GM18870 (cell line): ENCODE results near the gene MXD1.
"Not testable (repeated sequence)": the region's sequence is repeated elsewhere in the genome, so short reads cannot be mapped to it uniquely, and the experiment has no call there.

Source experiments
- ATAC-seq: cut with Tn5 transposase; IDR thresholded peaks from one replicate; pipeline ENCODE4 v1.9.1; 2021; ENCODE audit warnings: moderate library complexity; ENCODE audit not compliant: unreplicated experiment

Gene MXD1, protein sequence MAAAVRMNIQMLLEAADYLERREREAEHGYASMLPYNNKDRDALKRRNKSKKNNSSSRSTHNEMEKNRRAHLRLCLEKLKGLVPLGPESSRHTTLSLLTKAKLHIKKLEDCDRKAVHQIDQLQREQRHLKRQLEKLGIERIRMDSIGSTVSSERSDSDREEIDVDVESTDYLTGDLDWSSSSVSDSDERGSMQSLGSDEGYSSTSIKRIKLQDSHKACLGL

DNA sequence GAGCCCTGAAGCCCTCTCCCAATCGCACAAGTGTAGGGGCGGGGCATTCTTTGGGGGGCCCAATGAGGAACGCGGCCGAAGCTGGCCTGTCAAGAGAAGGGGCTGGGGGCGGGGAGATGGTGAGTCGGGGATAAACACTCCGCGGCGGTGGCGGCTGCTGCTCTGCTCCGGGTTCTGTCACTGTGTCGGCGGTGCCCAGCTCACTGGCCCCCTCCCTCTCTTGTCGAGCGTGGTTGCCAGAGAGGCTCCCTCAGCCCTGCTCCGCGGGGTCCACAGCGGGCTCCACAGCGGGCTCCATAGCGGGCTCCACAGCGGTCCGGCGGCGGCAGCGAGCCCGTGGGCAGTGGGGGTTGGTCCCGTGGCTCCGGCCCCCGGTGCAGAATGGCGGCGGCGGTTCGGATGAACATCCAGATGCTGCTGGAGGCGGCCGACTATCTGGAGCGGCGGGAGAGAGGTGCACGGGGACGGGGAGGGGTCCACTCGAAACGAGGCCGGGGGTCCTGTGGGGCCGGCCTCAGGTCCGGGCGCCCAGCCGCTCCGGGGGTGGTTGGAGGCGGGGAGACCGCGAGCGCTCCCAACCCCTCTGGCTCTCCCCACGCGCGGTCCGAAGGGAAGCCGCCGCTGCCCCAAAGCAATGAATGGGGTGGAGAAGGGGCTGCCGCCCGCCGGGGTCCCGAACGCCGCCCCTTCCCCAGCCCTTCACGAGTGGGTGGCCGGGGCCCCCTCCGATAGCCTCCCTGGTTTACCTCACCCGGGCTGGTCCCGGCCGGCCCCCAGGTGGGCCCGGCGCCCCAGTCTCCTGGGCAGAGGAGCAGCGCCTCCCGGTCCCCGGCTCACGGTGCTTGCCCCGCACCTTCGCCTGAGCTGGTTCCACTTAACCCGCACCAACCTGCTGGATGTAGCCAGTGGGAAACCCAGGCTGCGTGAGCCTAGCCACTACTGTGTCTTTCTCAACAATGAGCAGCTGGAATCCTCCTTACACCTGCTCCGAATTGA is at the start of gene MXD1:
Gene MXD1, plus strand, starts transcription at position 160 of the 996 bp plus-strand sequence. Its CDS starts 222 bp downstream, at position 382.
- no peak for ATAC-seq

DNA sequence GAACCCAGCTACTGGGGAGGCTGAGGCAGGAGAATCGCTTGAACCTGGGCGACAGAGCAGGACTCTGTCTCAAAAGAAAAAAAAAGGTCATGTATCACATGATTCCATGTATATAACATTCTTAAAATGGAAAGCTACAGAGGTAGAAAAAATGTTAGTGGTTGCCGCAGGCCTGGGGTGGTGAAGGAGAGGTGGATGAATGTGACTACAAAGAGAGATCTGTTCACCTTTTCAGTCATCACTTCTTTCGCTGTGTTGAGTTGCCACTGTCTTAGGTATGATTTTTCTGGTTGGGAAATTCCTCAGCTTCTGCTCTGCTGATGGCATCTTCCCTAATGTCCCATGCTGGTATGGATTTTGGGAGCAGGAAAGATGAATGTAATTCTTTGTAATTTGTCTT is 26.5 kb upstream of the MXD1 start:
- ATAC-seq, result no peak

DNA sequence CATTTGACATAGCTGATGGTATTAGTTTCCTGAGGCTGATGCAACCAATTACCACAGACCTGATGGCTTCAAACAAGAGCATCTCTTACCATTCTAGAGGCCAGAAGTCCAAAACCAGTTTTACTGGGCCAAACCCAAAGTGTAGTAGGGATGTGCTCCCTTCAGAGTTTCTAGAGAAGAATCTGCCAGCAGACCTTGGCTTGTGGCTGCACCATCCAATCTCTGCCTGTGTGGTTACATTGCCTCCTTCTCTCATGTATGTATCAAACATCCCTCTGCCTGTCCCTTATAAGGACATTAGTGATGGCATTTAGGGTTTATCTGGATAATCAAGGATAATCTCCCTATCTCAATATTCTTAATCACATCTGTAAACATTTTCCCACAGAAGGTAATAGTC is 25.6 kb upstream of the MXD1 start:
- ATAC-seq, result no peak

DNA sequence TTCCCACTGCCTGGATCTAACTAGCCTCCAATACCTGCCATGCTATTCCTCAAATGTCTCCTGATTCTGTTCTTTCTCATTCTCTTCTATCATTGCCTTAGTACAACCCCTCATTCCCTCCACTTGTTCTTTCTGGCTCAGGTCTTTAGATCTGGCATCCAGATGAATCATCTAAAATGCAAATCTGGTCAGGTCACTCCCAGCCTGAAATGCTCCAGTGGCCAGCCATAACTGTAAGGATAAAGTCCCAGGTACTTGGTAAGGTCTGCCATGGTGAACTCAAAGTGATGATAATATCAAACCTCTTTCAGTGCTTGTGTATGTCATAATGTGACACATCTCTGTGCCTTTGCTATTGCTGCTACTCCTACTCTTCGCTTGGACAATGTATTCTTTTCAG is 24.0 kb upstream of the MXD1 start:
- no peak for ATAC-seq

DNA sequence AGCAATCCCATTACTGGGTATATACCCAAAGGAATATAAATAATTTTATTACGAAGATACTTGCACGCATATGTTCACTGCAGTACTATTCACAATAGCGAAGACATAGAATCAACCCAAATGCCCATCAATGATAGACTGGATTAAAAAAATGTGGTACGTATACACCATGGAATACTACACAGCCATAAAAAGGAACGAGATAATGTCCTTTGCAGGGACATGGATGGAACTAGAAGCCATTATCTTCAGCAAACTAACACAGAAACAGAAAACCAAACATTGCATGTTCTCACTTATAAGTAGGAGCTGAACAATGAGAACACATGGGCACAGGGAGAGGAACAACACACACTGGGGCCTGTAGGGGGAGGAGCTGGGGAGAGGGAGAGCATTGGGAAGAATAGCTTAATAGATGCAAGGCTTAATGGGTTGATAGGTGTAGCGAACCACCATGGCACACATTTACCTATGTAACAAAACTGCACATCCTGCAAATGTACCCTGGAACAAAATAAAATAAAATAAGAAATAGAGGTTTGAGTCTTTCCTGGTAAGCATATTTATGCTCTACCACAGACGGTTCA is 22.0 kb upstream of the MXD1 start:
- not testable (repeated sequence) for ATAC-seq

DNA sequence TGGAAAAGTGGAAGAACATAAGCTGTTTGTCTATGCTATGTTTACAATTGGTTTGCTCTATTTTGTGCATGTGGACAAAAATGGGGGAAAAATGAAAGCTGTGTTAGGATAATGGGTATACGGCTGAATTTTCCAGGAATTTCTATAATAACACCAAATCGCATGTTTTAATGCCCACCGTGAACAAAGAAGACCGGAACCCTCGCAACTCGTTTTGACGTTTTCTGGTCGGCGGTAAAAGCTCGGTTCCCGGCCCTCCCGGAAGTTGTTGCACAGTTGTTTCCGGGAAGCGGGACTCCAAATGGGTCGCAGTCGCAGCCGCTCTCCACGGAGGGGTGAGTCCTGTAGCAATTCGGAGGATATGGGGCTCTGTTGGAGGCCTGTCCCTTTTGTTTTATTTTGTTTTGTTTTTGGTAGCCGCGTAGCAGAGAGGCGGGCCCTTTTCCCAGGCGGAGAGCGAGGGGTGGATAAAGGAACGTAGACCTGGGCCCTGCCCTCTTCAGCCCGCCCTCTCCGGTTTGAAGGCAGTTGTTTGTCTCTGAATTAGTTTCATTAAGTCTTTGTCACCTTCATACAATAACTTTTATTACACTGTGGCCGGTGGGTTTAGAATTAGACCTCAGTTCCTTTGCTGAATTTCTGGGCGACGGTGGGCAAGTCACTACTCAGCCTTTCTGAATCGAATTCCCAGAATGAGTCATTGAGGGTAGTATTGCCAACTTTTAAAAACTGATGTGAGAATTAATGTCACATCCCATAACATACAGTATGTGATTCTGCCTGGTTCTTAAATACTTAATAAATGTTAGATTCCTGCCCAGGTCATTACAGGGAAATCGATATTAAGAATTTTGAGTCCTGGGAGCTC is 21.0 kb upstream of the MXD1 start, which contains the start of gene SNRNP27:
Gene SNRNP27, plus strand, starts transcription at position 273 of the 868 bp plus-strand sequence. Its CDS starts 29 bp downstream, at position 302.
- ATAC-seq, result no peak

DNA sequence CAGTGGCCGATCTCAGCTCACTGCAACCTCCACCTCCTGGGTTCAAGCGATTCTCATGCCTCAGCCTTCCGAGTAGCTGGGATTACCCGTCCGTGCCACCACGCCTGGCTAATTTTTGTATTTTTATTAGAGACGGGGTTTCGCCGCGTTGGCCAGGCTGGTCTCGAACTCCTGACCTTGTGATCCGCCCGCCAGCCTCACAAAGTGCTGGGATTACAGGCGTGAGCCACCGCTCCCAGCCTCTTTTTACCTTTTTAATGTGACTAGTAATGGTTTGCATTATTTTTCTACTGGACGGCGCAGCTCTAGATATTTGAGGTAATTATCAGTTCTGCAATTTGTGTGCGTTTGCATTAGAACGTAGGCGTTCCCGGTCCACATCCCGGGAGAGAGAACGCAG is 20.2 kb upstream of the MXD1 start:
- ATAC-seq, result not testable (repeated sequence)

DNA sequence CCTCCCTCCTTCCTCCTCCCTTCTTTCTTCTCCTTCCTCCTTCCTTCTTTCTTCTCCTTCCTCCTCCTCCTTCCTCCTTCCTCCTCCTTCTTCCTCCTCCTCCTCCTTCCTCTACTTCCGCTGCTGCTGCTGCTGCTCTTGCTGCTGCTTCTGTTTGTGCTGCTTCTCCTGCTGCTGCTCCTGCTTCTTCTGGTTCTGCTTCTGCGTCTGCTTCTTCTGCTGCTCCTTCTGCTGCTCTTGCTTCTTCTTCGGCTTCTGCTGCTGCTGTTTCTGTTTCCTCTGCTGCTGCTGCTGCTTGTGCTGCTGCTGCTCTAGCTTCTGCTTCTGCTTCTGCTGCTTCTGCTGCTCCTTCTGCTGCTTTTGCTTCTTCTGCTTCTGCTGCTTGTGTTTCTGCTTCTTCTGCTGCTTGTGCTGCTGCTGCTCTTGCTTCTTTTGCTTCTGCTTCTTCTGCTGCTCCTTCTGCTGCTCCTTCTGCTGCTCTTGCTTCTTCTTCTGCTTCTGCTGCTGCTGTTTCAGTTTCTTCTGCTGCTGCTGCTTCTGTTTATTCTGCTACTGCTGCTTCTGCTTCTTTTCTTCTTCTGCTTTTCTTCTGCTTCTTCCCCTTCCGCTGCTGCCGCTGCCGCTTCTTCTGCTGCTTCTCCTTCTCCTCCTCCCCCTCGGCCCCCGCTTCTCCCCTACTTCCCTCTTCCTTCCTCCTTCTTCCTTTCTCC is 12.5 kb upstream of the MXD1 start:
- ATAC-seq, result no peak

DNA sequence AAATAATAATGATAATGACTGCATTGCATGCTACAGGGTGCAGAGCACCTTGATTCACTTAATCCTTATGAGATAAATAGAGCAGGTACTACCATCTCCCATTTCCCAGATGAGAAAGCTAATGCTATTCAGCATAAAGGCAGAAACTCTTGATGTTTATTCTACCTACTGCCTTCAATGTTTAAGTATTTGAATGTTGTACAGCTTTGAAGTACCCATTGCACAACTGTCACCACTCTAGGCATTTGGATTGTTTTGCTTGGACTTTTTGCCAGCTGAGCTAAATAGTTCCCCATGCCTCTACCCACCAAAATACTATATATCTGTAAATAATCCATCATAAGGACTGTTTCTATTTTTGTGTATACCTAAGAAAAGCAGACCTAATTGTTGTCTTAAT is 7.7 kb upstream of the MXD1 start:
- no peak for ATAC-seq

DNA sequence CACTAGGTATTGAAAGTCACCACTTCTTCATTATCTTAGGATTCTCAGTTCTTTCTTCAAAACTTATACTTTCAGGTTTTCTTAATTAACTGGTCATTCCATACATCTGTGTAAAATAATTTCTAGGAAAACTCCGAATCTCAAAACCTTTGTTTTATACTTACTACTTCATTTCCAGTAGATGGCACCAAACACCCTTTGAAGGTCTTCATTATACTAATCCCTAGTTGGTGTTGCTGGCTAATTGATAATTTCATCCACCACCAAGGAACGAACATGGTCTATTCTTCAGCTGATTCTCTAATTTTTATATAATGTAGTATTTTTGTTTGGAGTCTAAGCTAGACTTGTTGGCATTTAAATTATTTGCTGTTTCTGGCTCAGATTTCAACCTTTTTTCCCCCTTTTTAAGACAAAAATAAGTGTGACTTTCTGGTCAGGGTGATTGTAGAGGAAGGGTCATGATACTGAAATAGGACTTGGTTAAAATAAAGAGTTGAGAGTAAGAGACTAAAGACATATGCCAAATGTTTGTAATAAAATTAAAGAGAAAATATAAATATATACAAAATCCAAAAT is 2.8 kb upstream of the MXD1 start:
- ATAC-seq, result no peak

DNA sequence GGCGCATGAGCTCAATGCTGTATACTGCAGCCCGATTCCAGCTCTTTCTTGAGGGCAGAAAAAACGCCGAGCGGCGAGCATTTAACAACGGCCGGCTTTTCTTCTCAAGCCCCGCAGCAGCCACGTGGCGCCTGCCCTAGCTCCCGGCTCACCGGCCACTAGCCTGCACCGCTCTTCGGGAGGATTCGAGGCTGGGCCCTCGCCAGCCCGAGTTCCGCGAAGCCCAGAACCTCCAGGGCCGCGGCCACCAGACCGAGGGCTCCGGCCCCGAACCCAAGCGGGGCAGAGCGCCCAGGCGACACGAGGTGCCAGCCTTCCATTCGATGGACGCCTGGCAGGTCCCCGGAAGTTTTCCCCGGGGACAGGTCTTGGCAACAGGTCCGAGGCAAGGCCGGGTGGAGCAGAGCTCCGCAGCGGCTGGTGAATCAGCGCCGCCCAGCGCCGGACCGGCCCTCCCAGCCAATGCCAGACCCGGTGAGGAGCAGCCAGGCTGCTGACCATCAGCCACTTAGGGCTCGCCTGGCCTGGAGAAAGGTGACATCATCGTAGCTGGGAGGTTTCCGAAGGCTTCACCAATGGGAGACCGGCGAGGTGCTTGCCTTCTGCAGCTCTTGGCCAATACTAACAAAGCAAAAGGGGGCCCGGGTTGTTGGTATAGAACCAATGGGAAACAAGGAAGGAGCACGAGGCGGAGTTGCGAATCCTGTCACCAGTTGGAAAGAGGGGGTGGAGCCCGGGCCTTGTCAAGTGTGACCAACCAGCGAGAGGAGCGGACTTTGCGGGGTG is 552 bp upstream of the MXD1 start:
- peak; percentile 92 for ATAC-seq

DNA sequence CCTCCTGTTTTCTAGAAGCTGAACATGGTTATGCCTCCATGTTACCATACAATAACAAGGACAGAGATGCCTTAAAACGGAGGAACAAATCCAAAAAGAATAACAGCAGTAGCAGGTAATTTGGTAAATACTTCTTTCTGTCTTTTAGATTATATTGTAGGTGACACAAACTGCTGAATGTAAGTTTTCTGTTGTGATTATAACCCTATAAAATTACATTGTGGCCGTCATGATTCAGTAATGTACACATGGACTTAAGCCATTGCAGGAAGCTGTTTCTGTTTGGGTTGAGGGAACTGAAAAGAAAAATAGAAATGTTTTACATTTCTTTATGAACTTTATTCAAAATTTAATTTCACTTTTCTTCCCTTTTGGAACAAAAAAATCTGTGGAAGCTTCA is 1.2 kb downstream of the MXD1 start:
- no peak for ATAC-seq

DNA sequence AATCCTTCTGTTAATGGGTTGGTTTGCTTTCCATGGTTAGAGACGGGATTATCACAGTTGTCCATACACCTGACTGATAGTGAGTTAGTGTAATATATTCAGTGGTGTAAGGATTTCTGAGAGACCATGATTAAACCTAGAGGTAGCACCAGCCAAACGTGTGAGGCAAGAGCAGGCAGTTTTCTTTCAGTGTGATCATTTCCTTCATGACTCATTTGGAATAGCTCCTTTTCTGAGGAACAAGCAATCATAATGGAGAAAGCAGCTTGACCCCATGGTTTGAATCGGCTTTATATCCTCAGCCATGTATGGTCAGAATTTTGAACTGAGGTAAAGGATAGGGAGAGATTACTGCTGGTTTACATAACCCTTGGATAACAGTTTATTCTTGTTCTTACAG is 2.9 kb downstream of the MXD1 start:
- no peak for ATAC-seq

DNA sequence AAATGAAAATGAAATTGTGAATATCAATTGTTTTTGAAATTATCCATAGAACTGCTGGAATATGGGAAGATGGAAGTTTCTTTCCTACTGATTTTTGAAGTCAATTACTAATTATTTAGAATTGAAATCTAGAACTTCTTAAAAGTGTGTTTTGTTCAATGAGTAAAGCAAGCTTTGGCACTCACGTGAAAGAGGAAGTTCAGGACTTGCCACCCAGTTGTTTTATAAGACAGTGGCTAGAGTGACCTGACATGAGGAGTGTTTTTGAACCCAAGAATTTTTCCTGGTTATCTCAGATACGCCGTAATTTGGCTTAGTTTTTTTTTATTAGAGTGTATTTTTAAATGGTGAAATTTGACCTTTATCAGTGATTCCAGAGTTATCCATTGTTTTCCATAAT is 3.5 kb downstream of the MXD1 start:
- ATAC-seq, result no peak

DNA sequence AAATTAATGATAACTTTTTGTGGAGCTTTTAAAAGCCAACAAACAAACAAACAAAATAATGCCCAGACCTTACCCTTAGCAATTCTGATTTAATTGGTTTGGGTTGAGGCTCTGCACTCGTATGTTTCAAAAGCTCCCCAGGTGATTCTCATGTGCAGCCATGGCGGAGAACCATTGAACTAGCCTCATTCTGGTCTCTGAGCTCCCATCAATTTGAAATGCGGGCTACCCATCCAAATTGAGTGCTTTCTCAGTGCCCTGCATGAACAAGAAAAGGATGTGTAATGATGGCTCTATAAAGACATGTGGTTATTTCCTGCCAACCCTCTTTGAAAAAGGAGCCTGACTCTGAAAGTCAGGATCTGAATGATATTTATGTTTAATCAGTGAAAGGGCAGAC is 8.2 kb downstream of the MXD1 start:
- ATAC-seq, result no peak

DNA sequence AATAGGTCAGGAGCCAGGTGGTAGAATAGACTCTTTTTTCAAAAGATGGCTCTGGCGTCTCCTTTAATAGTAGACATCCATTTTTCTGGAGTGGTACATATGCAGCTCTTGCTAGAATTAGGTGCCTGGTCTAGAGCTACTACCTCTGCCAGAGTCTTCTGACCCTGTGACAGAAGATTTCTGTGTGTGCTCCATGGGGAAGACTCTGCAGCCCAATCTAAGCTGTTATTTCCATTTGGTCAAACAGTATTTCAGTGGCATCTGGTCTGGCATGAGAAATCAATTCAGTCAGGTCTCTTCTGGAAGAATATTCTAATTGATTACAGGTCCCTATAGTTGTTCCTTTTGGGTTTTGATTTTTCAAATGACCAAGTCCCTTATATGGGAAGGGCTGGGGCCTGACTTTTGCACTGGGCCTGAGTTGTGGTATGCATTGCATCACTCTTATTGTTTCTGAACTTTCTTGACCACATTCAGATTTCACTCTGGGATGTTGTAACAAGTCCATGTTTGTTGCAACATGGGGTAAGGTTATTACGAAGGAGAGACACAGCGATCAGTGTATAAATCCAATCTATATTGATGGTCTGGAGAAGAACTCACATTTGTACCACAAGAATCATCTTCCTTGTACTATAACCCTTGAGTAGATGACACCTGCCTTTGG is 12.1 kb downstream of the MXD1 start:
- ATAC-seq, result no peak

DNA sequence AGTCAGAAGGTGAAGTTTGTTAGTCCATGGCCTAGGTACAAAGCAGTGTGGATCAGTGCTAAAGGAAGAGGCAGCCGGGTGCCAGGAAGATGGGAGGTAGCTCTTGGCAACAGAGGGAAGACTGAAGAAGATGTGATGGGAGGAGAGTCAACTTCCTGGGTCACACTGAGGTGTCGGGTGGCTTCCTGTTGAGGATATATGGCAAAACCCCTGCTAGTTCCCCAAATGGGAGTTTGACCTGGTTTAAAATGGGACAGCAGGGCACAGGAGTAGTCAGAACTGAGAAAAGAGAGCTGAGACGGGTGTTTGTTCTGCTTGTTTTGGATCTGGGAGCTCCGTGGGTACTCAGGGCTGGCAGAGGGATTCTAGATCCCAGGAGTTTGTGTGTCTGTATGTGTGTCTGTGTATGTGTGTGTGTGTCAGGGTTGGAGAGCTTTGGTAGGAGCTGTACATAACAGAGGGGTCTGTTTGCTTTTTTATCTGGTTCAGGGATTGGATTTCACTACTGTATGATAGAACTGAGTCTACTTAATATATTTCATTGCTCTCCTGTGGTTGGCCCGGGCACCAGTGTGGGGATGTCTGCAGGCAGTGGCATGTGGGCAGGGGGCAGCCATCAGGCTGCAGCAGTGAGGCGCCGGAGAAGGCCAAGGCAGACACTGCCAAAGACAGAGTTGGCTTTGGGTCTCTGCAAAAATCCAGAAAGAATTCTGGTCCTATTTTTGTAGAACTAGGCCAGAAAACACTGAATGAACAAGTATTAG is 17.1 kb downstream of the MXD1 start:
- no peak for ATAC-seq

DNA sequence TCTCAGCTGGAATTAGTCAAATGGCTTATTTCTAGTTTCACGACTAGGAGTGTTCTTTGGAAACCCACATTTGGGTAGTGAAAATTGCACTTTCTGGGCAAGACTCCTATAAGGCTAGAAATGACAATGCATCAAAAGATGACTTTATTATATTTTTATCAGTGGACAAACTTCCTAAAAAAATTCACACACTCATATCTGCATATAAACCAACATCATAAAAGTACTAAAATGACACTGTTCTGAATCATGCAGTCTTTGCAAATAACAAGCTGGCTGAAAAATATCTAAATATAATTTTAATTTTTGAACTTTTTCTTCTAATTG is 17.6 kb downstream of the MXD1 start:
- ATAC-seq, result no peak
